Spleen (tissue), 11 donors: ENCODE results near the gene CTNNA2. TPM values are rescaled to one million over a fixed set of nuclear protein-coding genes. Genes with fewer than 3 reads are reported as not detected.

Experiments used
- DNase-seq: peaks from one replicate; pipeline ENCODE4 v3.0.0-alpha.2; 2020
- H3K27ac ChIP-seq, 8 donors: fragments of 200-600 bp; sonication (generic) in 7 of 8; 1 replicate in 4 of 8; 2 replicates in 4 of 8; pipeline versions ENCODE4 v1.5.0 to v1.8.0; 2016 to 2021; ENCODE audit warnings: inconsistent platforms in 4 of 8, mild to moderate bottlenecking in 4 of 8, moderate library complexity in 1 of 8
- H3K27me3 ChIP-seq, 7 donors: fragments of 200-600 bp; sonication (generic) in 6 of 7; replicated peaks in 1 of 7; 1 replicate in 4 of 7; 2 replicates in 3 of 7; pipeline versions ENCODE4 v1.5.0 to v1.8.0; 2016 to 2021; ENCODE audit warnings: inconsistent platforms in 3 of 7, mild to moderate bottlenecking in 1 of 7
- H3K36me3 ChIP-seq, 6 donors: fragments of 200-600 bp; sonication (generic) in 5 of 6; 1 replicate in 4 of 6; 2 replicates in 2 of 6; pipeline versions ENCODE4 v1.5.0 to v1.8.0; 2016 to 2021; ENCODE audit warnings: inconsistent platforms in 2 of 6
- H3K4me1 ChIP-seq, 6 donors: fragments of 200-600 bp; sonication (generic) in 5 of 6; 1 replicate in 3 of 6; 2 replicates in 3 of 6; pipeline versions ENCODE4 v1.5.0 to v1.8.0; 2016 to 2021; ENCODE audit warnings: inconsistent platforms in 3 of 6
- H3K4me3 ChIP-seq, 8 donors: fragments of 200-600 bp; sonication (generic) in 7 of 8; 1 replicate in 4 of 8; 2 replicates in 4 of 8; pipeline versions ENCODE4 v1.5.0 to v1.8.0; 2016 to 2021; ENCODE audit warnings: inconsistent platforms in 4 of 8, mild to moderate bottlenecking in 4 of 8, moderate library complexity in 2 of 8
- H3K9me3 ChIP-seq, 8 donors: fragments of 200-600 bp; sonication (generic) in 7 of 8; 1 replicate in 4 of 8; 2 replicates in 4 of 8; pipeline versions ENCODE4 v1.5.0 to v1.8.0; 2016 to 2021; ENCODE audit warnings: inconsistent platforms in 4 of 8
- POLR2A ChIP-seq, 3 donors: fragments of 450-650 bp; IDR thresholded peaks; one replicate each; pipeline ENCODE4 v1.5.1; 2017; ENCODE audit warnings: antibody characterized with exemption in 3 of 3, mild to moderate bottlenecking in 1 of 3
- POLR2AphosphoS5 ChIP-seq, 3 donors: sonication (generic); formaldehyde crosslinking; IDR thresholded peaks; one replicate each; pipeline ENCODE4 v1.5.1; 2017; ENCODE audit warnings: antibody characterized with exemption in 3 of 3
- whole genome bisulfite sequencing, 5 donors: extraction: QIAGEN DNeasy Blood & Tissue Kit in 3 of 5; methylation state at CpG; one replicate each; pipeline versions ENCODE4 v1.1.5 to v1.1.7; 2013 to 2018; 5-methylcytosine and 5-hydroxymethylcytosine counted together
- intact Hi-C: fragments of 100-400 bp; cut with DNase I; formaldehyde crosslinking; loops from one replicate; pipeline ENCODE4 v1.15.0; 2023; ENCODE audit warnings: low total_unique reads
- polyA plus RNA-seq, 3 donors: library from polyadenylated mRNA; stranded (reverse); fragments of 200-250 nt; gene quantifications; one replicate each; pipeline ENCODE4 v1.2.1, GENCODE V29; 2013
- total RNA-seq, 7 donors: library from RNA; depleted of rRNA in 3 of 7; stranded (reverse); fragments of >200 nt in 3 of 7; fragmentation: NEBNext Ultra II Directional in 4 of 7; extraction: Animal tissue kit (Norgen Biotek cat#: 25700) in 4 of 7; gene quantifications; one replicate each; pipeline versions ENCODE4 v1.1.0 to v1.2.1, GENCODE V29; 2016 to 2021
- TF ChIP-seq, protein P1 (sequence below), 11 experiments: fragments of 200-600 bp in 7 of 11; fragments of 450-650 bp in 4 of 11; sonication (generic) in 4 of 11; IDR thresholded peaks in 8 of 11; conservative IDR thresholded peaks in 3 of 11; 1 replicate in 7 of 11; 2 replicates in 4 of 11; pipeline versions ENCODE4 v1.4.0 to v1.8.0; 2016 to 2021; ENCODE audit warnings: antibody characterized with exemption in 11 of 11, inconsistent platforms in 4 of 11, mild to moderate bottlenecking in 1 of 11
- donor health status: healthy with polysubstance abuse.
- donor health status: DM: no; HTN: no; CAD: no; lungs with moderate emphysema.
- donor health status: DM: no; HTN: no; CAD: no.
- donor health status: Bipolar disorder and iron deficiency.
- donor health status: healthy.
- donor health status: DM: no; HTN: no; CAD: no.
- donor health status: DM: yes; HTN: yes; CAD: no.

The CTNNA2 gene
- total and polyA plus RNA-seq, 10 donors: not detected

DNA sequence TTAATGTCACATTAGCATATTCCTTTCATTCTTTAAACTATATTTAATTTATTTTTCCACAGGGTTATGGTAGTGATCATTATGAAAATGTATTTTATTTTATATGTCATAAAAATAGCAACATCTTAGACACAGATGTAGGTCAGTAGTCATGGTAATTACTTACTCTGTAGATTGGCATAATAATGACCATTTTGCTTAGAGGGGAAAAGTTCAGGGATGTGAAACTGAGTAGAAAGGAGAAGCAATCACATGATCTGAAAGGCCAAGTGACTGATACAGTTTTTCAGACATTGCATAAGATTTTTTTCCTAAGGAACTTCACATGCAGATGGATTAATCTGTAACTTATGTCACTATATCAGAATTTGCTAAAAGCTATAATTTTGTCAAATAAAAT, 286.9 kb downstream of the CTNNA2 start:
- Histone ChIP-seq H3K27ac (no peak overlapping the region), H3K36me3 (no peaks in the 10 kb centered on the region), H3K27me3 (no peaks in the 10 kb centered on the region), H3K4me3 (no peak overlapping the region), H3K4me1 (no peaks in the 10 kb centered on the region), H3K9me3 (no peaks in the 10 kb centered on the region)
- DNase-seq: no peak
- intact Hi-C loops: no loop called here
- no peak for TF ChIP-seq POLR2A (IDR thresholded peaks at IDR 0.05)
- TF ChIP-seq POLR2AphosphoS5 (IDR thresholded peaks at IDR 0.05): no peak
- TF ChIP-seq, protein P1, sequence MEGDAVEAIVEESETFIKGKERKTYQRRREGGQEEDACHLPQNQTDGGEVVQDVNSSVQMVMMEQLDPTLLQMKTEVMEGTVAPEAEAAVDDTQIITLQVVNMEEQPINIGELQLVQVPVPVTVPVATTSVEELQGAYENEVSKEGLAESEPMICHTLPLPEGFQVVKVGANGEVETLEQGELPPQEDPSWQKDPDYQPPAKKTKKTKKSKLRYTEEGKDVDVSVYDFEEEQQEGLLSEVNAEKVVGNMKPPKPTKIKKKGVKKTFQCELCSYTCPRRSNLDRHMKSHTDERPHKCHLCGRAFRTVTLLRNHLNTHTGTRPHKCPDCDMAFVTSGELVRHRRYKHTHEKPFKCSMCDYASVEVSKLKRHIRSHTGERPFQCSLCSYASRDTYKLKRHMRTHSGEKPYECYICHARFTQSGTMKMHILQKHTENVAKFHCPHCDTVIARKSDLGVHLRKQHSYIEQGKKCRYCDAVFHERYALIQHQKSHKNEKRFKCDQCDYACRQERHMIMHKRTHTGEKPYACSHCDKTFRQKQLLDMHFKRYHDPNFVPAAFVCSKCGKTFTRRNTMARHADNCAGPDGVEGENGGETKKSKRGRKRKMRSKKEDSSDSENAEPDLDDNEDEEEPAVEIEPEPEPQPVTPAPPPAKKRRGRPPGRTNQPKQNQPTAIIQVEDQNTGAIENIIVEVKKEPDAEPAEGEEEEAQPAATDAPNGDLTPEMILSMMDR (IDR thresholded peaks at IDR 0.05 in 8 of 11, conservative IDR thresholded peaks at IDR 0.05 in 3 of 11): no peak

GRCh38 chr2:79801082-79801481, 288.2 kb downstream of the CTNNA2 start:
- no peak overlapping the region for H3K27ac ChIP-seq
- DNase-seq: no peak
- H3K4me1 ChIP-seq: no peaks in the 10 kb centered on the region
- no peaks in the 10 kb centered on the region for H3K27me3 ChIP-seq
- WGBS, 5 donors: 49 to 55% (median 54%) methylated on average over 3 of the region's 3 CpGs
- no peaks in the 10 kb centered on the region for H3K9me3 ChIP-seq
- H3K4me3 ChIP-seq: no peak overlapping the region
- TF ChIP-seq POLR2A (IDR thresholded peaks at IDR 0.05) (no peak), POLR2AphosphoS5 (IDR thresholded peaks at IDR 0.05) (no peak)
- TF ChIP-seq, protein P1 (IDR thresholded peaks at IDR 0.05 in 8 of 11, conservative IDR thresholded peaks at IDR 0.05 in 3 of 11): no peak
- intact Hi-C loops: no loop called here
- H3K36me3 ChIP-seq: no peaks in the 10 kb centered on the region

DNA sequence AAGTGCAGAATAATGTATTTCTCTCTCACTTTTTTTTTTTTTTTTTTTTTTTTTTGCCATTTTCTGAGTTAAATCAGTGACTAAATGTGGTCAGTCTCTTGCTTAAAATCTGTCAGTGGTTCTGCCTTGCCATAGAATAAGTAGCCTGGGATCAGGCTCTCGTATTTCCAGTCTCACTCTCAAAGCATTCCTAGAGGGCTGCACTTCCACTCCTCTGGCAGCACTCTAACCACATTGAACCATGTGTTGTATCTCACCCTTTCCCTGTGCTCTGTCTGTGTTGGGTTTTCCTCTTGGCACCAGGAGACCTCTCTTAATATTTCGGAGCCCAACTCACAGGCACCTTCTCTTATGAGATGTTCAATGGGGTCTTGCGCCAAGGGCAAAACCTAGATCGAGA, 304.4 kb downstream of the CTNNA2 start:
- intact Hi-C loops: no loop called here
- no peaks in the 10 kb centered on the region for H3K36me3 ChIP-seq
- DNase-seq: no peak
- no peak overlapping the region for H3K27ac ChIP-seq
- no peak overlapping the region for H3K4me3 ChIP-seq
- H3K9me3 ChIP-seq: peaks cover 0 to 6% (median 0%) of the 10 kb centered on the region in 8 donors
- 70 to 80% (median 79%) methylated on average over 4 of the region's 4 CpGs for WGBS, 5 donors
- H3K27me3 ChIP-seq: no peaks in the 10 kb centered on the region
- H3K4me1 ChIP-seq: no peaks in the 10 kb centered on the region
- no peak for TF ChIP-seq POLR2A (IDR thresholded peaks at IDR 0.05)
- TF ChIP-seq POLR2AphosphoS5 (IDR thresholded peaks at IDR 0.05): no peak
- TF ChIP-seq, protein P1 (IDR thresholded peaks at IDR 0.05 in 8 of 11, conservative IDR thresholded peaks at IDR 0.05 in 3 of 11): no peak

- Histone ChIP-seq H3K4me1 (no peaks in the 10 kb centered on the region), H3K4me3 (no peak overlapping the region), H3K27me3 (no peaks in the 10 kb centered on the region), H3K27ac (no peak overlapping the region), H3K36me3 (no peaks in the 10 kb centered on the region), H3K9me3 (peaks cover 0 to 6% (median 0%) of the 10 kb centered on the region in 8 donors)
- WGBS, 5 donors: 59 to 87% (median 67%) methylated on average over 4 of the region's 4 CpGs
- TF ChIP-seq, protein P1 (IDR thresholded peaks at IDR 0.05 in 8 of 11, conservative IDR thresholded peaks at IDR 0.05 in 3 of 11): no peak
- TF ChIP-seq POLR2AphosphoS5 (IDR thresholded peaks at IDR 0.05) (no peak), POLR2A (IDR thresholded peaks at IDR 0.05) (no peak)
- no peak for DNase-seq
- intact Hi-C loops: no loop called here
Observed at GRCh38 chr2:79820281-79820680, 307.4 kb downstream of the CTNNA2 start.
